H1 (cell line): ENCODE data around the gene CABP2. TPM values are rescaled to one million over a fixed set of nuclear protein-coding genes. Genes with fewer than 3 reads are reported as not detected.
A peak's percentile ranks its signal among the peaks of the same experiment; 100 is the strongest.

Experiments
- CTCF ChIA-PET: fragments of 300-600 bp; sonication (Branson Sonifier 250); formaldehyde crosslinking; loops from one replicate; lab custom pipeline; 2021; ENCODE audit not compliant: partially characterized antibody; lab: Charles Lee
- POLR2A ChIA-PET: fragments of 300-600 bp; sonication (Branson Sonifier 250); formaldehyde crosslinking; loops from one replicate; lab custom pipeline; 2021; ENCODE audit warnings: inconsistent platforms; ENCODE audit not compliant: partially characterized antibody; lab: Charles Lee
- DNase-seq, 2 experiments: peaks; one replicate each; pipeline versions ENCODE4 v3.0.0 to v3.0.0-alpha.2; 2010 to 2022; ENCODE audit warnings: low spot score in 2 of 2, low read depth in 1 of 2, mixed read lengths in 1 of 2
- FAIRE-seq: peaks from 2 replicates; lab custom pipeline; 2011; peaks lifted over from hg19 to GRCh38; lab: Jason Lieb, UNC
- H2AFZ ChIP-seq: 2 replicates; pipeline ENCODE4 v1.8.1; 2012; ENCODE audit warnings: low read length, inconsistent platforms
- H2AK5ac ChIP-seq: 2 replicates; pipeline ENCODE4 v1.6.1; 2013; ENCODE audit warnings: low read depth, low read length
- H2BK120ac ChIP-seq: replicated peaks from 2 replicates; pipeline ENCODE3; 2013; ENCODE audit warnings: low read depth, low read length, inconsistent platforms
- H2BK12ac ChIP-seq: 2 replicates; pipeline ENCODE4 v1.6.1; 2013; ENCODE audit warnings: low read depth, low read length
- H2BK15ac ChIP-seq: 2 replicates; pipeline ENCODE4 v1.6.1; 2013; ENCODE audit warnings: low read length
- H2BK20ac ChIP-seq: 2 replicates; pipeline ENCODE4 v1.6.1; 2013; ENCODE audit warnings: low read length
- H2BK5ac ChIP-seq: 2 replicates; pipeline ENCODE4 v1.6.1; 2013; ENCODE audit warnings: low read depth, low read length
- H3K14ac ChIP-seq: 2 replicates; pipeline ENCODE4 v1.6.1; 2013; ENCODE audit warnings: inconsistent platforms; ENCODE audit not compliant: insufficient read length
- H3K18ac ChIP-seq: 2 replicates; pipeline ENCODE4 v1.6.1; 2013; ENCODE audit warnings: low read length; ENCODE audit errors: extremely low read depth
- H3K23ac ChIP-seq: 2 replicates; pipeline ENCODE4 v1.6.1; 2013; ENCODE audit warnings: inconsistent platforms; ENCODE audit not compliant: insufficient read length
- H3K23me2 ChIP-seq: 2 replicates; pipeline ENCODE4 v1.6.1; 2013; ENCODE audit warnings: low read depth, low read length
- H3K27ac ChIP-seq: 2 replicates; pipeline ENCODE4 v1.6.1; 2011; ENCODE audit warnings: low read depth, low read length, inconsistent platforms
- H3K27me3 ChIP-seq, 4 experiments: replicated peaks in 1 of 4; 1 replicate in 1 of 4; 2 replicates in 3 of 4; pipeline versions ENCODE4 v1.6.1 to v1.8.1; 2011 to 2013; ENCODE audit warnings: low read length in 3 of 4, mild to moderate bottlenecking in 3 of 4, inconsistent platforms in 2 of 4, mixed read lengths in 2 of 4, moderate library complexity in 1 of 4; ENCODE audit not compliant: control insufficient read depth in 3 of 4, insufficient read depth in 3 of 4; ENCODE audit errors: extremely low read depth in 1 of 4
- H3K36me3 ChIP-seq, 4 experiments: 2 replicates each; pipeline versions ENCODE4 v1.6.1 to v1.8.1; 2011 to 2013; ENCODE audit warnings: mild to moderate bottlenecking in 4 of 4, low read length in 3 of 4, moderate library complexity in 2 of 4, control low read depth in 1 of 4, inconsistent platforms in 1 of 4; ENCODE audit not compliant: insufficient read depth in 4 of 4, control insufficient read depth in 2 of 4
- H3K4ac ChIP-seq: replicated peaks from 2 replicates; pipeline ENCODE3; 2013; ENCODE audit warnings: low read length, low read depth, mixed read lengths, inconsistent platforms; ENCODE audit not compliant: insufficient read length
- H3K4me1 ChIP-seq, 4 experiments: replicated peaks in 1 of 4; 1 replicate in 1 of 4; 2 replicates in 3 of 4; pipeline versions ENCODE4 v1.6.1 to v1.8.1; 2011 to 2013; ENCODE audit warnings: low read length in 3 of 4, inconsistent platforms in 2 of 4, mixed read lengths in 1 of 4; ENCODE audit not compliant: insufficient read depth in 4 of 4, control insufficient read depth in 3 of 4
- H3K4me2 ChIP-seq, 2 experiments: 2 replicates each; pipeline versions ENCODE4 v1.6.1 to v1.8.1; 2011 to 2013; ENCODE audit warnings: low read depth in 2 of 2, low read length in 2 of 2, control low read depth in 1 of 2, inconsistent platforms in 1 of 2, mild to moderate bottlenecking in 1 of 2; ENCODE audit not compliant: insufficient read depth in 1 of 2
- H3K4me3 ChIP-seq, 4 experiments: fragments of 200-600, 300-600 bp in 1 of 4; sonication (generic), shearing (Covaris generic), sonication (Bioruptor Twin) in 1 of 4; 2 replicates each; pipeline versions ENCODE4 v1.5.1 to v1.8.1; 2011 to 2016; ENCODE audit warnings: low read length in 4 of 4, low read depth in 3 of 4, control low read depth in 2 of 4, inconsistent platforms in 2 of 4, mild to moderate bottlenecking in 2 of 4, mixed read lengths in 1 of 4, moderate library complexity in 1 of 4; ENCODE audit not compliant: insufficient read depth in 2 of 4; ENCODE audit errors: extremely low read depth in 1 of 4
- H3K56ac ChIP-seq: replicated peaks from 2 replicates; pipeline ENCODE3; 2013; ENCODE audit warnings: low read depth, mild to moderate bottlenecking, mixed read lengths, low read length, inconsistent platforms; ENCODE audit not compliant: insufficient read length
- H3K79me1 ChIP-seq: 2 replicates; pipeline ENCODE4 v1.6.1; 2013; ENCODE audit warnings: low read depth, low read length, control low read depth
- H3K79me2 ChIP-seq, 2 experiments: 2 replicates each; pipeline versions ENCODE4 v1.6.1 to v1.8.1; 2012 to 2013; ENCODE audit warnings: low read length in 2 of 2, mild to moderate bottlenecking in 2 of 2, inconsistent platforms in 1 of 2; ENCODE audit not compliant: insufficient read depth in 2 of 2, control insufficient read depth in 1 of 2
- H3K9ac ChIP-seq, 4 experiments: replicated peaks in 1 of 4; 1 replicate in 1 of 4; 2 replicates in 3 of 4; pipeline versions ENCODE4 v1.6.1 to v1.8.1; 2011 to 2013; ENCODE audit warnings: low read depth in 3 of 4, low read length in 3 of 4, control low read depth in 2 of 4, mild to moderate bottlenecking in 2 of 4, moderate library complexity in 2 of 4, inconsistent platforms in 1 of 4; ENCODE audit errors: extremely low read depth in 1 of 4
- H3K9me3 ChIP-seq, 2 experiments: 2 replicates each; pipeline versions ENCODE4 v1.6.1 to v1.8.1; 2012 to 2013; ENCODE audit warnings: mild to moderate bottlenecking in 2 of 2, moderate library complexity in 2 of 2, control low read depth in 1 of 2, inconsistent platforms in 1 of 2, low read depth in 1 of 2, low read length in 1 of 2, mixed read lengths in 1 of 2; ENCODE audit not compliant: insufficient read depth in 2 of 2
- H4K20me1 ChIP-seq, 2 experiments: replicated peaks in 1 of 2; 2 replicates each; pipeline versions ENCODE3 to v1.8.1; 2011 to 2013; ENCODE audit warnings: inconsistent platforms in 2 of 2, low read length in 2 of 2, mild to moderate bottlenecking in 1 of 2; ENCODE audit not compliant: insufficient read depth in 2 of 2, control insufficient read depth in 1 of 2
- H4K5ac ChIP-seq: 2 replicates; pipeline ENCODE4 v1.6.1; 2013; ENCODE audit warnings: low read length, low read depth, mixed read lengths, inconsistent platforms; ENCODE audit not compliant: insufficient read length
- H4K8ac ChIP-seq: 2 replicates; pipeline ENCODE4 v1.8.0; 2013; ENCODE audit warnings: mild to moderate bottlenecking, moderate library complexity, low read length, inconsistent platforms; ENCODE audit not compliant: insufficient read depth; ENCODE audit errors: extremely low read depth
- H4K91ac ChIP-seq: replicated peaks from 2 replicates; pipeline ENCODE3; 2013; ENCODE audit warnings: low read length, mixed read lengths, inconsistent platforms; ENCODE audit not compliant: insufficient read length
- CTCF ChIP-seq, 3 experiments: IDR thresholded peaks; 1 replicate in 2 of 3; 2 replicates in 1 of 3; pipeline versions ENCODE4 v1.5.1 to v1.6.1; 2011; ENCODE audit warnings: low read length in 3 of 3, mild to moderate bottlenecking in 3 of 3, inconsistent platforms in 2 of 3, low read depth in 1 of 3, moderate library complexity in 1 of 3; ENCODE audit not compliant: insufficient read depth in 1 of 3; ENCODE audit errors: control extremely low read depth in 1 of 3
- HDAC6 ChIP-seq: IDR thresholded peaks from one replicate; pipeline ENCODE4 v1.7.1; 2012; ENCODE audit warnings: low read depth, mild to moderate bottlenecking, inconsistent platforms, low read length, moderate library complexity
- POLR2AphosphoS5 ChIP-seq: IDR thresholded peaks from 2 replicates; pipeline ENCODE4 v1.6.1; 2011; ENCODE audit warnings: low read depth, low read length
- RFX5 ChIP-seq: IDR thresholded peaks from 2 replicates; pipeline ENCODE4 v1.6.1; 2011; ENCODE audit warnings: low read depth, low read length, improper control_type of control experiment, borderline replicate concordance
- RNF2 ChIP-seq: fragments of 200-900, 300-1000 bp; sonication (generic); IDR thresholded peaks from 2 replicates; pipeline ENCODE4 v1.7.1; 2016; ENCODE audit warnings: borderline replicate concordance, low read depth, mild to moderate bottlenecking, antibody characterized with exemption, low read length; ENCODE audit not compliant: poor library complexity, severe bottlenecking; ENCODE audit errors: missing control alignments
- SP4 ChIP-seq: IDR thresholded peaks from 2 replicates; pipeline ENCODE4 v1.6.1; 2012; ENCODE audit warnings: low read length, inconsistent platforms
- SRF ChIP-seq: IDR thresholded peaks from 2 replicates; pipeline ENCODE4 v1.6.1; 2011; ENCODE audit warnings: mild to moderate bottlenecking, low read depth, low read length, moderate library complexity
- USF2 ChIP-seq: IDR thresholded peaks from 2 replicates; pipeline ENCODE4 v1.6.1; 2011; ENCODE audit warnings: low read length, improper control_type of control experiment
- WGBS, 2 experiments: shearing (Covaris generic) in 1 of 2; methylation state at CpG; one replicate each; pipeline versions ENCODE4 v1.1.6 to v1.1.7; 2013 to 2015; ENCODE audit warnings: low lambda C conversion rate in 2 of 2, mixed read lengths in 2 of 2, inconsistent platforms in 1 of 2, low coverage in 1 of 2, missing lambda C conversion rate in 1 of 2; ENCODE audit not compliant: insufficient replicate concordance in 2 of 2, insufficient coverage in 1 of 2, insufficient read length in 1 of 2; ENCODE audit errors: extremely low coverage in 1 of 2, missing lambda C conversion rate in 1 of 2; 5-methylcytosine and 5-hydroxymethylcytosine counted together
- polyA plus RNA-seq, 7 experiments: library from polyadenylated mRNA; depleted of rRNA in 3 of 7; stranded (reverse) in 5 of 7; unstranded in 2 of 7; fragments of >200 nt in 5 of 7; fragments of 200-250 nt in 2 of 7; gene quantifications; 1 replicate in 5 of 7; 2 replicates in 1 of 7; 4 replicates in 1 of 7; pipeline versions ENCODE4 v1.2.1 to v1.2.3, GENCODE V29; 2011 to 2013; ENCODE audit warnings: missing spikeins in 2 of 7, mixed read lengths in 2 of 7
- total RNA-seq: library from RNA; stranded (reverse); fragmentation: NEBNext Ultra II Directional; extraction: Animal tissue kit (Norgen Biotek cat#: 25700); gene quantifications from 2 replicates; pipeline ENCODE4 v1.2.1, GENCODE V29; 2021

CABP2 gene
- total and polyA plus RNA-seq, 2 of the 8 experiments (the other 6 are each of a cell fraction or from before 2014, with no cell fraction given), result not detected

- Histone ChIP-seq H4K91ac (no peak overlapping the region), H3K56ac (no peak overlapping the region), H4K20me1 (peaks cover 3 to 13% of the 10 kb centered on the region in 2 experiments), H3K4me1 (peaks cover 0 to 12% (median 2%) of the 10 kb centered on the region in 4 experiments; a peak in 4 of 7 replicates), H2AK5ac (no peak overlapping the region), H3K9me3 (no peaks in the 10 kb centered on the region), H2BK120ac (no peak overlapping the region), H3K27ac (no peak overlapping the region), H2BK5ac (no peak overlapping the region), H2BK15ac (no peak overlapping the region), H2BK20ac (no peak overlapping the region), H3K18ac (no peak overlapping the region), H3K27me3 (peaks cover 0 to 8% (median 4%) of the 10 kb centered on the region in 4 experiments; a peak in 3 of 7 replicates), H2AFZ (no peak overlapping the region), H4K8ac (no peak overlapping the region), H3K79me1 (no peaks in the 10 kb centered on the region), H3K4ac (no peak overlapping the region), H3K36me3 (peaks cover 0 to 10% (median 4%) of the 10 kb centered on the region in 4 experiments; a peak in 6 of 8 replicates), H3K14ac (no peak overlapping the region), H3K9ac (no peak overlapping the region), H4K5ac (no peak overlapping the region), H3K4me2 (no peak overlapping the region), H2BK12ac (no peak overlapping the region), H3K23ac (no peak overlapping the region), H3K4me3 (no peak overlapping the region), H3K23me2 (peaks cover 14% of the 10 kb centered on the region; the same call in 1 of the 2 replicates), H3K79me2 (no peaks in the 10 kb centered on the region)
- ChIA-PET POLR2A (interaction anchor here (1.1 to 1.5 kb wide), 3 partner anchors 9 to 33 kb away, joined by 3 to 4 read pairs (median 3); no protein-coding TSS in a partner anchor), CTCF (no interaction called here)
- DNase-seq (peak in 1 of 2 experiments; percentile 32), FAIRE-seq (no peak)
- 89% methylated on average over 19 of the region's 26 CpGs; no CpG with 5 or more reads in 1 of the 2 experiments for WGBS, 2 experiments
- TF ChIP-seq POLR2AphosphoS5 (no peak), RFX5 (no peak), HDAC6 (no peak), SP4 (no peak), RNF2 (no peak), CTCF (IDR thresholded peaks at IDR 0.05; ENCODE audit: control extremely low read depth in 1 of 3, insufficient read depth in 1 of 3, low read depth in 1 of 3, low read length in 3 of 3) (no peak), SRF (no peak), USF2 (no peak)
Measured at GRCh38 chr11:67499808-67500483, 23.3 kb downstream of the CABP2 start.
